GM23338 (cell line): ENCODE data around the gene EHD3. TPM values are rescaled to one million over a fixed set of nuclear protein-coding genes. Genes with fewer than 3 reads are reported as not detected.

ENCODE experiments used
- ATAC-seq: fragments of 200-7000 bp; cut with Tn5 transposase; 3 replicates; pipeline ENCODE4 v1.9.1; 2020
- DNase-seq: peaks from one replicate; pipeline ENCODE4 v3.0.0-alpha.2; 2015; ENCODE audit warnings: low spot score
- H2AFZ ChIP-seq: fragments of 200-600 bp; sonication (generic); 2 replicates; pipeline ENCODE4 v1.8.0; 2016; ENCODE audit warnings: antibody characterized with exemption, mild to moderate bottlenecking, moderate library complexity
- H3F3A ChIP-seq: fragments of 200-600 bp; sonication (generic); replicated peaks from 2 replicates; pipeline ENCODE4 v1.8.0; 2017; ENCODE audit warnings: antibody characterized with exemption, mixed run types, low read depth
- H3K27ac ChIP-seq: fragments of 200-600 bp; sonication (generic); 2 replicates; pipeline ENCODE4 v1.6.1; 2016; ENCODE audit warnings: low read depth
- H3K27me3 ChIP-seq: fragments of 200-600 bp; sonication (generic); 2 replicates; pipeline ENCODE4 v1.8.0; 2016; ENCODE audit warnings: mild to moderate bottlenecking, mixed run types, moderate library complexity; ENCODE audit not compliant: insufficient read depth
- H3K36me3 ChIP-seq: fragments of 200-600 bp; sonication (generic); 2 replicates; pipeline ENCODE4 v1.8.0; 2016; ENCODE audit warnings: mild to moderate bottlenecking; ENCODE audit not compliant: insufficient read depth
- H3K4me1 ChIP-seq: fragments of 200-600 bp; sonication (generic); 2 replicates; pipeline ENCODE4 v1.8.0; 2016; ENCODE audit warnings: mild to moderate bottlenecking, moderate library complexity; ENCODE audit not compliant: insufficient read depth
- H3K4me2 ChIP-seq: fragments of 200-600 bp; sonication (generic); 2 replicates; pipeline ENCODE4 v1.7.1; 2017; ENCODE audit warnings: mixed run types
- H3K4me3 ChIP-seq: fragments of 200-600 bp; sonication (generic); 2 replicates; pipeline ENCODE4 v1.6.1; 2016; ENCODE audit warnings: mixed run types
- H3K79me2 ChIP-seq: fragments of 200-600 bp; sonication (generic); replicated peaks from 2 replicates; pipeline ENCODE4 v1.8.0; 2017; ENCODE audit warnings: mild to moderate bottlenecking; ENCODE audit not compliant: insufficient read depth
- H3K9me2 ChIP-seq: fragments of 200-600 bp; sonication (generic); 2 replicates; pipeline ENCODE4 v1.8.0; 2017; ENCODE audit not compliant: insufficient read depth
- H4K20me1 ChIP-seq: fragments of 200-600 bp; sonication (generic); replicated peaks from 2 replicates; pipeline ENCODE4 v1.8.0; 2017; ENCODE audit warnings: mild to moderate bottlenecking; ENCODE audit not compliant: insufficient read depth
- H3K27ac Mint-ChIP-seq: 2 replicates; pipeline ENCODE4 v1.8.0; 2020; ENCODE audit warnings: inconsistent platforms, mild to moderate bottlenecking, moderate library complexity, mixed read lengths
- H3K27me3 Mint-ChIP-seq: 3 replicates; pipeline ENCODE4 v1.8.0; 2022; ENCODE audit warnings: low read depth, mild to moderate bottlenecking, moderate library complexity, mixed read lengths, inconsistent platforms; ENCODE audit not compliant: insufficient read depth, poor library complexity
- H3K36me3 Mint-ChIP-seq: 3 replicates; pipeline ENCODE4 v1.8.0; 2021; ENCODE audit warnings: low read depth, mild to moderate bottlenecking, inconsistent platforms, moderate library complexity, mixed read lengths
- H3K4me1 Mint-ChIP-seq: 3 replicates; pipeline ENCODE4 v1.8.0; 2020; ENCODE audit warnings: mild to moderate bottlenecking, inconsistent platforms, mixed read lengths
- H3K4me3 Mint-ChIP-seq: 3 replicates; pipeline ENCODE4 v1.8.0; 2021; ENCODE audit warnings: moderate library complexity, mild to moderate bottlenecking, inconsistent platforms, mixed read lengths
- H3K9me3 Mint-ChIP-seq: 3 replicates; pipeline ENCODE4 v1.8.0; 2020; ENCODE audit warnings: moderate library complexity, mild to moderate bottlenecking, inconsistent platforms, mixed read lengths
- CREB1 ChIP-seq: fragments of 250-450 bp; sonication (Bioruptor Pico); IDR thresholded peaks from 2 replicates; pipeline ENCODE4 v1.5.0; 2020; ENCODE audit warnings: low read depth, mild to moderate bottlenecking, moderate library complexity
- ETS1 ChIP-seq: IDR thresholded peaks from 2 replicates; pipeline ENCODE4 v1.6.1; 2016; ENCODE audit warnings: antibody characterized with exemption
- EZH2 ChIP-seq: fragments of 200-600 bp; sonication (generic); IDR thresholded peaks from one replicate; pipeline ENCODE4 v1.8.0; 2017; ENCODE audit warnings: antibody characterized with exemption, mild to moderate bottlenecking, low read depth; ENCODE audit not compliant: unreplicated experiment
- EZH2phosphoT487 ChIP-seq: fragments of 200-600 bp; sonication (generic); IDR thresholded peaks from one replicate; pipeline ENCODE4 v1.8.1; 2018; ENCODE audit warnings: antibody characterized with exemption; ENCODE audit not compliant: unreplicated experiment
- JUNB ChIP-seq: IDR thresholded peaks from one replicate; pipeline ENCODE4 v1.6.1; 2016; ENCODE audit warnings: antibody characterized with exemption; ENCODE audit not compliant: unreplicated experiment
- NANOG ChIP-seq: IDR thresholded peaks from 2 replicates; pipeline ENCODE4 v1.6.1; 2016; ENCODE audit warnings: antibody characterized with exemption, borderline replicate concordance
- POLR2AphosphoS5 ChIP-seq: IDR thresholded peaks from 2 replicates; pipeline ENCODE4 v1.6.1; 2016; ENCODE audit warnings: antibody characterized with exemption, low read depth
- STAT1 ChIP-seq: IDR thresholded peaks from one replicate; pipeline ENCODE4 v1.6.1; 2016; ENCODE audit warnings: antibody characterized with exemption; ENCODE audit not compliant: unreplicated experiment
- ZNF114 ChIP-seq: fragments of 250-450 bp; sonication (Bioruptor Pico); IDR thresholded peaks from 2 replicates; pipeline ENCODE4 v1.5.0; 2020; ENCODE audit warnings: mild to moderate bottlenecking, moderate library complexity
- ZNF331 ChIP-seq: fragments of 250-450 bp; sonication (Bioruptor Pico); IDR thresholded peaks from 2 replicates; pipeline ENCODE4 v1.5.0; 2020; ENCODE audit warnings: low read depth, mild to moderate bottlenecking, moderate library complexity
- ZNF462 ChIP-seq: fragments of 250-450 bp; sonication (Bioruptor Pico); IDR thresholded peaks from 2 replicates; pipeline ENCODE4 v1.5.0; 2020; ENCODE audit warnings: mild to moderate bottlenecking, moderate library complexity
- polyA plus RNA-seq: library from polyadenylated mRNA; unstranded; fragments of >200 nt; fragmentation: Nextera tagmentation; extraction: Ambion mirVana; gene quantifications from 2 replicates; pipeline ENCODE4 v1.2.1, GENCODE V29; 2016
- total RNA-seq: library from RNA; depleted of rRNA; stranded (reverse); fragments of >200 nt; shearing (Covaris generic); gene quantifications from 2 replicates; pipeline ENCODE4 v1.2.3, GENCODE V29; 2014
- TF ChIP-seq, protein P1 (sequence below): IDR thresholded peaks from one replicate; pipeline ENCODE4 v1.6.1; 2018; ENCODE audit warnings: antibody characterized with exemption; ENCODE audit not compliant: unreplicated experiment
- TF ChIP-seq, protein P2 (sequence below), 2 experiments: fragments of 200-600 bp in 1 of 2; sonication (generic) in 1 of 2; conservative IDR thresholded peaks; 2 replicates each; pipeline versions ENCODE4 v1.5.1 to v1.6.1; 2016 to 2017; ENCODE audit warnings: antibody characterized with exemption in 2 of 2, low read depth in 2 of 2, mild to moderate bottlenecking in 2 of 2, moderate library complexity in 1 of 2

Gene EHD3
- total and polyA plus RNA-seq, 2 experiments from 2014 or later: 3.3 to 12.6 TPM

DNA sequence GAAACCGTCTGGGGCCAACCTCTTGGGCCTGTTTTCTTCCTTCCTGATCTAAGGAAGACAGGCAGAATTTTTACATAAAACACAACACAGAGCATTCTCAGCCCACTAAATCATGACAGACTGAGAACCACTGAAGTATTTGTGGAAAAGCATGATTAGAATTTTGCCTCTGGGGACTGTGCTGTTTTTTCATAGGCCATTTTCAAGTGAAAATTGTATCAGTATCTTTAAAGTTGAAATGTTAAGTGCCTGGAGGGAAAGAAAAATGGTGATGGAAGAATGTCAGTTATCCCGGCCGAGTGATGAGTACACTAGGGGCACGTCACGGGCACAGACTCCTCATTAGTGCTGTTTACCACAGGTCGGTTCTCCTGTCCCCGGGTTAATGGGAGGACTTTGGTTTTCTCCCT, 36.9 kb downstream of the EHD3 start:
- no peak overlapping the region for H3K4me3 Mint-ChIP-seq
- Histone ChIP-seq H2AFZ (no peak overlapping the region), H3K9me2 (no peaks in the 10 kb centered on the region), H3K36me3 (no peaks in the 10 kb centered on the region), H3K27me3 (no peaks in the 10 kb centered on the region), H3K27ac (no peak overlapping the region), H3K4me2 (peak overlapping the region; percentile 54), H3F3A (no peaks in the 10 kb centered on the region), H4K20me1 (no peaks in the 10 kb centered on the region), H3K4me1 (peaks cover 24% of the 10 kb centered on the region), H3K4me3 (no peak overlapping the region), H3K79me2 (no peaks in the 10 kb centered on the region)
- H3K27me3 Mint-ChIP-seq: peaks cover 6% of the 10 kb centered on the region
- no peak for DNase-seq
- H3K4me1 Mint-ChIP-seq: peaks cover 41% of the 10 kb centered on the region
- H3K27ac Mint-ChIP-seq: no peak overlapping the region; the same call in 1 of the 2 replicates
- peaks cover 16% of the 10 kb centered on the region for H3K36me3 Mint-ChIP-seq
- no peaks in the 10 kb centered on the region for H3K9me3 Mint-ChIP-seq
- no peak for ATAC-seq
- TF ChIP-seq POLR2AphosphoS5: no peak
- TF ChIP-seq, protein P1, sequence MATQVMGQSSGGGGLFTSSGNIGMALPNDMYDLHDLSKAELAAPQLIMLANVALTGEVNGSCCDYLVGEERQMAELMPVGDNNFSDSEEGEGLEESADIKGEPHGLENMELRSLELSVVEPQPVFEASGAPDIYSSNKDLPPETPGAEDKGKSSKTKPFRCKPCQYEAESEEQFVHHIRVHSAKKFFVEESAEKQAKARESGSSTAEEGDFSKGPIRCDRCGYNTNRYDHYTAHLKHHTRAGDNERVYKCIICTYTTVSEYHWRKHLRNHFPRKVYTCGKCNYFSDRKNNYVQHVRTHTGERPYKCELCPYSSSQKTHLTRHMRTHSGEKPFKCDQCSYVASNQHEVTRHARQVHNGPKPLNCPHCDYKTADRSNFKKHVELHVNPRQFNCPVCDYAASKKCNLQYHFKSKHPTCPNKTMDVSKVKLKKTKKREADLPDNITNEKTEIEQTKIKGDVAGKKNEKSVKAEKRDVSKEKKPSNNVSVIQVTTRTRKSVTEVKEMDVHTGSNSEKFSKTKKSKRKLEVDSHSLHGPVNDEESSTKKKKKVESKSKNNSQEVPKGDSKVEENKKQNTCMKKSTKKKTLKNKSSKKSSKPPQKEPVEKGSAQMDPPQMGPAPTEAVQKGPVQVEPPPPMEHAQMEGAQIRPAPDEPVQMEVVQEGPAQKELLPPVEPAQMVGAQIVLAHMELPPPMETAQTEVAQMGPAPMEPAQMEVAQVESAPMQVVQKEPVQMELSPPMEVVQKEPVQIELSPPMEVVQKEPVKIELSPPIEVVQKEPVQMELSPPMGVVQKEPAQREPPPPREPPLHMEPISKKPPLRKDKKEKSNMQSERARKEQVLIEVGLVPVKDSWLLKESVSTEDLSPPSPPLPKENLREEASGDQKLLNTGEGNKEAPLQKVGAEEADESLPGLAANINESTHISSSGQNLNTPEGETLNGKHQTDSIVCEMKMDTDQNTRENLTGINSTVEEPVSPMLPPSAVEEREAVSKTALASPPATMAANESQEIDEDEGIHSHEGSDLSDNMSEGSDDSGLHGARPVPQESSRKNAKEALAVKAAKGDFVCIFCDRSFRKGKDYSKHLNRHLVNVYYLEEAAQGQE: no peak
- TF ChIP-seq EZH2: no peak
- TF ChIP-seq ZNF114 (CRISPR knock-in tag): no peak
- TF ChIP-seq, protein P2, sequence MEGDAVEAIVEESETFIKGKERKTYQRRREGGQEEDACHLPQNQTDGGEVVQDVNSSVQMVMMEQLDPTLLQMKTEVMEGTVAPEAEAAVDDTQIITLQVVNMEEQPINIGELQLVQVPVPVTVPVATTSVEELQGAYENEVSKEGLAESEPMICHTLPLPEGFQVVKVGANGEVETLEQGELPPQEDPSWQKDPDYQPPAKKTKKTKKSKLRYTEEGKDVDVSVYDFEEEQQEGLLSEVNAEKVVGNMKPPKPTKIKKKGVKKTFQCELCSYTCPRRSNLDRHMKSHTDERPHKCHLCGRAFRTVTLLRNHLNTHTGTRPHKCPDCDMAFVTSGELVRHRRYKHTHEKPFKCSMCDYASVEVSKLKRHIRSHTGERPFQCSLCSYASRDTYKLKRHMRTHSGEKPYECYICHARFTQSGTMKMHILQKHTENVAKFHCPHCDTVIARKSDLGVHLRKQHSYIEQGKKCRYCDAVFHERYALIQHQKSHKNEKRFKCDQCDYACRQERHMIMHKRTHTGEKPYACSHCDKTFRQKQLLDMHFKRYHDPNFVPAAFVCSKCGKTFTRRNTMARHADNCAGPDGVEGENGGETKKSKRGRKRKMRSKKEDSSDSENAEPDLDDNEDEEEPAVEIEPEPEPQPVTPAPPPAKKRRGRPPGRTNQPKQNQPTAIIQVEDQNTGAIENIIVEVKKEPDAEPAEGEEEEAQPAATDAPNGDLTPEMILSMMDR (conservative IDR thresholded peaks at IDR 0.05; ENCODE audit: low read depth in 2 of 2): no peak
- TF ChIP-seq NANOG: no peak
- no peak for TF ChIP-seq EZH2phosphoT487
- no peak for TF ChIP-seq JUNB
- TF ChIP-seq STAT1: no peak
- no peak for TF ChIP-seq ZNF462 (CRISPR knock-in tag)
- TF ChIP-seq ETS1: no peak
- no peak for TF ChIP-seq ZNF331 (CRISPR knock-in tag)
- TF ChIP-seq CREB1: no peak
